NCI-H82 treated with DMSO at 0.1 percent for 48 hours (cell line): ENCODE results near the gene ZNF853.
"Not testable (repeated sequence)": the region's sequence is repeated elsewhere in the genome, so short reads cannot be mapped to it uniquely, and the experiment has no call there.

Source experiments
- DNase-seq: peaks from one replicate; lab custom pipeline; 2025; ENCODE audit not compliant: unreplicated experiment; lab: John Stamatoyannopoulos, UW

Gene ZNF853

GRCh38 chr7:6606866-6607583 is 8.4 kb upstream of the ZNF853 start:
- no peak for DNase-seq

GRCh38 chr7:6607651-6608051 is 7.8 kb upstream of the ZNF853 start:
- no peak for DNase-seq

GRCh38 chr7:6608081-6608480 is 7.3 kb upstream of the ZNF853 start:
- no peak for DNase-seq

- no peak for DNase-seq
Measured at GRCh38 chr7:6608794-6609193, 6.6 kb upstream of the ZNF853 start.

GRCh38 chr7:6612819-6613218 is 2.6 kb upstream of the ZNF853 start:
- DNase-seq: no peak

- no peak for DNase-seq
Measured at GRCh38 chr7:6613706-6614105, 1.7 kb upstream of the ZNF853 start.

- DNase-seq: no peak
Measured at GRCh38 chr7:6615723-6616555, 529 bp downstream of the ZNF853 start.

GRCh38 chr7:6616854-6617643 is 1.6 kb downstream of the ZNF853 start:
- no peak for DNase-seq

GRCh38 chr7:6618621-6619020 is 3.2 kb downstream of the ZNF853 start:
- no peak for DNase-seq

- DNase-seq: no peak
Measured at GRCh38 chr7:6619961-6620360, 4.6 kb downstream of the ZNF853 start.

GRCh38 chr7:6621195-6622133 is 6.1 kb downstream of the ZNF853 start:
- no peak for DNase-seq

GRCh38 chr7:6622134-6622710 is 6.8 kb downstream of the ZNF853 start:
- no peak for DNase-seq

GRCh38 chr7:6623589-6624245 is 8.3 kb downstream of the ZNF853 start:
- no peak for DNase-seq

- DNase-seq: no peak
Measured at GRCh38 chr7:6624246-6624611, 8.8 kb downstream of the ZNF853 start.

GRCh38 chr7:6628045-6628444 is 12.6 kb downstream of the ZNF853 start:
- no peak for DNase-seq

GRCh38 chr7:6630007-6630849 is 14.8 kb downstream of the ZNF853 start:
- DNase-seq: no peak

- DNase-seq: no peak
Measured at GRCh38 chr7:6631605-6632004, 16.2 kb downstream of the ZNF853 start.

- DNase-seq: no peak
Measured at GRCh38 chr7:6634021-6634420, 18.6 kb downstream of the ZNF853 start.

GRCh38 chr7:6634971-6635370 is 19.6 kb downstream of the ZNF853 start:
- not testable (repeated sequence) for DNase-seq
